ENCODE measurements around the gene HEMGN.

Gene HEMGN

DNA sequence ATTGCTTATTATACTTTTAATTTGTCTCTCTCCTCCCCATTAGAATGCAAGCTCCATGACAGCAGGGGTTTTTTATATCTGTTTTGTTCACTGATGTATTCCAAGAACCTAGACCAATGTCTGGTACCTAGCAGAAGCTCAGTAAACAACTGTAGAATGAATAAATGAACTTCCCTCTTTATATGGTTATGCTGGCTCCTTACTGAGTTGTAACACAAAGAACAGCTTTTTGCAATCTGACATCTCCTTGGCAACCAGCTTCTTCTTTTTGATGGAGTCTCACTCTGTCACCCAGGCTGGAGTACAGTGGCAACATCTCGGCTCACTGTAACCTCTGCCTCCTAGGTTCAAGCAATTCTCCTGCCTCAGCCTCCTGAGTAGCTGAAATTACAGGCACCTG, 29.3 kb downstream of the HEMGN start:
- Histone ChIP-seq H3K9me3 (ENCODE audit: control insufficient read depth in 2 of 2, low read length in 2 of 2) (no peaks in the 10 kb centered on the region), H3K4me3 (ENCODE audit: low read length in 2 of 2) (no peak overlapping the region), H3K36me3 (ENCODE audit: control insufficient read depth in 2 of 2, insufficient read depth in 2 of 2, low read length in 2 of 2) (peaks cover 39 to 41% of the 10 kb centered on the region in 2 donors), H3K9ac (ENCODE audit: low read length in 2 of 2) (no peak overlapping the region), H3K27me3 (ENCODE audit: control insufficient read depth in 1 of 2, insufficient read depth in 2 of 2, low read length in 2 of 2) (no peaks in the 10 kb centered on the region), H3K27ac (ENCODE audit: low read length) (no peak overlapping the region), H3K4me1 (ENCODE audit: control insufficient read depth, insufficient read depth, low read length) (peaks cover 2% of the 10 kb centered on the region)

DNA sequence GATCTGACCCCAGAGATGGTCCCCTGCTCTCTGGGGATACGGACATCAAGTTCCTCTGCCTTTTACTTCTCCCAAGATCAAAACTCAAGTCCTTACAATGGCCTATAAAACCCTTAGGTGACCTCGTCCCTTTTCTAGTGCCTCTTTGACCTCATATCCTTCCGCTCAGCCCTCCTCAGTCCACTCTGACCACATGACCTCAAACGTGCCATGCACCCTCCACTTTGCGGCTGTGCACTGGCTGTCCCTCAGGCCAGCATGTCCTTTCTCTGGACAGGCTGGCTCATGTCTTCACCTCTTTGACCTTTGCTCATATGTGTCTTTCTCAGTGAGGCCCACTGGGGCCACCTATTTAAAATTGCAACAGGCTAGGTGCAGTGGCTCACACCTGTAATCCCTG, 30.3 kb downstream of the HEMGN start:
- H3K27ac ChIP-seq (ENCODE audit: low read length): no peak overlapping the region
- H3K4me1 ChIP-seq (ENCODE audit: control insufficient read depth, insufficient read depth, low read length): peaks cover 2% of the 10 kb centered on the region
- peaks cover 35 to 37% of the 10 kb centered on the region in 2 donors for H3K36me3 ChIP-seq (ENCODE audit: control insufficient read depth in 2 of 2, insufficient read depth in 2 of 2, low read length in 2 of 2)
- H3K9ac ChIP-seq (ENCODE audit: low read length in 2 of 2): no peak overlapping the region
- no peaks in the 10 kb centered on the region for H3K27me3 ChIP-seq (ENCODE audit: control insufficient read depth in 1 of 2, insufficient read depth in 2 of 2, low read length in 2 of 2)
- no peaks in the 10 kb centered on the region for H3K9me3 ChIP-seq (ENCODE audit: control insufficient read depth in 2 of 2, low read length in 2 of 2)
- H3K4me3 ChIP-seq (ENCODE audit: low read length in 2 of 2): no peak overlapping the region

DNA sequence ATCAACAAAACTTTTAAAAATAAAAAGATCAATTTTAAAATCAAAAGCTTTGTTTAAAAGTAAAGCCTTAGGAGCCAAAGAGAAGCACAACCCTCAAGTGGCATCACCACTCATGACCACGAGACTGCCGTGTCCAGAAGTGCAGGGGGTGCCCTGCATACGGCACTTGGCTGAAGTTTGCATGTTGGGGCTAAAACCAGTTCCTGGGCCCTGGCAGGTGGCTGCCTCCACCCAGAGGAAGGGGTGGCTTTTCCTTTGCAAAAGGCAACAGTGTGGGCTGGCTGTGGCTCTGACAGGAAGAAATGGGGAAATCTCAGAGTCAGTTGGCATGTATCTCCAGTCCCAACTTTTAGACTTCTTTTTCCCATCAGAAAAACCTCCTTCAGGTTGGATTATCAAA, 30.9 kb downstream of the HEMGN start:
- no peak overlapping the region for H3K27ac ChIP-seq (ENCODE audit: low read length)
- H3K36me3 ChIP-seq (ENCODE audit: control insufficient read depth in 2 of 2, insufficient read depth in 2 of 2, low read length in 2 of 2): peaks cover 31 to 32% of the 10 kb centered on the region in 2 donors

DNA sequence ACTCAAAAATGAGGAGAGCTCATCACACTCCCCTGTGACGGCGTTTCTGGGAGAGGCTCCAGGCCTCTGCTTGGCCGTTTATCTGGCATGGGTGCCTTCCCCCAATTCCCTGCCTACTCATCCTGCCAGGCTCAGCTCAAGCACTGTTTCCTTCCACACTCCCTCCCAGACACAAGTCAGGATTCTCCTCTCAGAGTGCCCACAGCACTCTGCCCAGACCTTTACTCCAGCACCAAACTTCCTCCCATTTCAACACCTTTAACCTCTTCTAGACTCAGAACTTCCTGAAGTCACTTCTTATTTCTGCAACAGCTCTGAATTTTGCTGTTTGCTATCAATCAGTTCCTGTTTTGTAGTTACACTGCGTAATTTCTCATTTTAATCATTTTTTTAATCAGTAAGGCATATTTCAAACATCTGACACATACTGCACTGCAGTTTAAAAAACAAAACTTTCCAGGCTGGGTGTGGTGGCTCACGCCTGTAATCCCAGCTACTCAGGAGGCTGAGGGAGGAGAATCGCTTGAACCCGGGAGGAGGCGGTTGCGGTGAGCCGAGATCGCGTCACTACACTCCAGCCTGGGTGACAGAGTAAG, 31.6 kb downstream of the HEMGN start:
- Histone ChIP-seq H3K27me3 (ENCODE audit: control insufficient read depth in 1 of 2, insufficient read depth in 2 of 2, low read length in 2 of 2) (no peaks in the 10 kb centered on the region), H3K27ac (ENCODE audit: low read length) (no peak overlapping the region), H3K36me3 (ENCODE audit: control insufficient read depth in 2 of 2, insufficient read depth in 2 of 2, low read length in 2 of 2) (peaks cover 25 to 28% of the 10 kb centered on the region in 2 donors), H3K4me1 (ENCODE audit: control insufficient read depth, insufficient read depth, low read length) (peaks cover 2% of the 10 kb centered on the region), H3K9me3 (ENCODE audit: control insufficient read depth in 2 of 2, low read length in 2 of 2) (no peaks in the 10 kb centered on the region), H3K9ac (ENCODE audit: low read length in 2 of 2) (no peak overlapping the region), H3K4me3 (ENCODE audit: low read length in 2 of 2) (no peak overlapping the region)

More for the DNA sequence above, 30.9 kb downstream of the HEMGN start:
- Histone ChIP-seq H3K9ac (ENCODE audit: low read length in 2 of 2) (no peak overlapping the region), H3K27me3 (ENCODE audit: control insufficient read depth in 1 of 2, insufficient read depth in 2 of 2, low read length in 2 of 2) (no peaks in the 10 kb centered on the region), H3K9me3 (ENCODE audit: control insufficient read depth in 2 of 2, low read length in 2 of 2) (no peaks in the 10 kb centered on the region), H3K4me1 (ENCODE audit: control insufficient read depth, insufficient read depth, low read length) (peaks cover 2% of the 10 kb centered on the region), H3K4me3 (ENCODE audit: low read length in 2 of 2) (no peak overlapping the region)

DNA sequence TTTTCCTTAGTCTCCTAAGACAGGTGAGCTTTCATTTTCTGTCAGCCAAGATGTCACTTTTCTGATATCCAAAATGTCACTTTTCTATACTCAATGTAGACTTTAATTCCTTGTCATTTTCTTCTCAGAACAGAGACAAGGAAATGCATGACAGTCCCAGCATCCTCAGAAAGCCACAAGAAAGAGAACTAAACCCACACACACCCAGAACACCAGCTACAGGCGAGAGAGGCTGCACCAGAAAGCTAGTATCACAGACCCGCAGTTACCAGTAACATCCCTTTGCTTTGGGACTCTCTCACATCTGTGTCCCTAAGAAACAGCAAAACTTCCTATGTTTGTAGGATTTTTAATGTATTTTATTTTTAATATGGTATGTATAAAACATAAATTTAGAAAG, 32.7 kb downstream of the HEMGN start:
- Histone ChIP-seq H3K4me1 (ENCODE audit: control insufficient read depth, insufficient read depth, low read length) (peaks cover 2% of the 10 kb centered on the region), H3K36me3 (ENCODE audit: control insufficient read depth in 2 of 2, insufficient read depth in 2 of 2, low read length in 2 of 2) (peaks cover 18 to 19% of the 10 kb centered on the region in 2 donors), H3K27me3 (ENCODE audit: control insufficient read depth in 1 of 2, insufficient read depth in 2 of 2, low read length in 2 of 2) (no peaks in the 10 kb centered on the region), H3K9me3 (ENCODE audit: control insufficient read depth in 2 of 2, low read length in 2 of 2) (no peaks in the 10 kb centered on the region), H3K4me3 (ENCODE audit: low read length in 2 of 2) (no peak overlapping the region), H3K27ac (ENCODE audit: low read length) (no peak overlapping the region), H3K9ac (ENCODE audit: low read length in 2 of 2) (no peak overlapping the region)

DNA sequence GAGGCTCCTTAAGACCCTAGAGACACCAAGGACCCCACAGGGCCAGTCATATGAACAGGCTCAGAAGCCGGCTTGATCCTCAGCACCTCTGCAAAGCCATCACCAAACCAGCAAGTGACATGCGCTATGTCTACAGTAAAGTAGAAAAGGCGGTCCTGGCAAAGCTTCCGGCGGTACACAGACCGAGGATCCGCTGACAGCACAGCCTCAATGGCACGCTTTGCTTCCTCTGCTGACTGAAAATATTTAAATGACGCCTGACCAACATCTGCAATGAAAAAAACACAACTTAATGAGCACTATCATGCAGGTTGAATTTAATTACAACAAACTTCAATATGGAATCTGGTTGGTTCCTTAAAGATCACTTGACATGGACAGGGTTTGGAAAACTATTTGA, 33.2 kb downstream of the HEMGN start:
- no peak overlapping the region for H3K27ac ChIP-seq (ENCODE audit: low read length)
- peaks cover 13 to 17% of the 10 kb centered on the region in 2 donors for H3K36me3 ChIP-seq (ENCODE audit: control insufficient read depth in 2 of 2, insufficient read depth in 2 of 2, low read length in 2 of 2)
- no peak overlapping the region for H3K9ac ChIP-seq (ENCODE audit: low read length in 2 of 2)
- H3K27me3 ChIP-seq (ENCODE audit: control insufficient read depth in 1 of 2, insufficient read depth in 2 of 2, low read length in 2 of 2): no peaks in the 10 kb centered on the region
- H3K4me3 ChIP-seq (ENCODE audit: low read length in 2 of 2): no peak overlapping the region
- no peaks in the 10 kb centered on the region for H3K9me3 ChIP-seq (ENCODE audit: control insufficient read depth in 2 of 2, low read length in 2 of 2)
- H3K4me1 ChIP-seq (ENCODE audit: control insufficient read depth, insufficient read depth, low read length): peaks cover 2% of the 10 kb centered on the region

DNA sequence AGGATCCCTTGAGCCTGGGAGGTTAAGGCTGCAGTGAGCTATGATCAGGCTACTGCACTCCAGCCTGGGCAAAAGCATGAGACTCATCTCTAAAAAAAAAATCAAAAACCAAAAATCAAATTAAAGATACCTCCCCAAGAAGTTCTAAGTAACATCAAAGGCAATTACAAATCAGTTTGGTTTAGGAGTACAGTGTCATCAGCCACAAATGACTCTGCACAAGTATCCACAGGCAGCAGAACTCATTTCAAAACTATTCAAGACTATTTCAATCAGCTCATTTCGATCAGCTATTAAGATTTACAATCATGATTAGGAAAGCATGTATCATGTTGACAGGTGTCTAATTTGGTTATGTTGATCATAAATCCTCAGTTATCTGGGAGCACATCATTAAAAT, 34.8 kb downstream of the HEMGN start:
- H3K4me1 ChIP-seq (ENCODE audit: control insufficient read depth, insufficient read depth, low read length): peaks cover 2% of the 10 kb centered on the region
- H3K9me3 ChIP-seq (ENCODE audit: control insufficient read depth in 2 of 2, low read length in 2 of 2): no peaks in the 10 kb centered on the region
- H3K27me3 ChIP-seq (ENCODE audit: control insufficient read depth in 1 of 2, insufficient read depth in 2 of 2, low read length in 2 of 2): no peaks in the 10 kb centered on the region
- H3K9ac ChIP-seq (ENCODE audit: low read length in 2 of 2): no peak overlapping the region
- no peak overlapping the region for H3K4me3 ChIP-seq (ENCODE audit: low read length in 2 of 2)
- H3K36me3 ChIP-seq (ENCODE audit: control insufficient read depth in 2 of 2, insufficient read depth in 2 of 2, low read length in 2 of 2): peaks cover 11 to 12% of the 10 kb centered on the region in 2 donors
- H3K27ac ChIP-seq (ENCODE audit: low read length): no peak overlapping the region

DNA sequence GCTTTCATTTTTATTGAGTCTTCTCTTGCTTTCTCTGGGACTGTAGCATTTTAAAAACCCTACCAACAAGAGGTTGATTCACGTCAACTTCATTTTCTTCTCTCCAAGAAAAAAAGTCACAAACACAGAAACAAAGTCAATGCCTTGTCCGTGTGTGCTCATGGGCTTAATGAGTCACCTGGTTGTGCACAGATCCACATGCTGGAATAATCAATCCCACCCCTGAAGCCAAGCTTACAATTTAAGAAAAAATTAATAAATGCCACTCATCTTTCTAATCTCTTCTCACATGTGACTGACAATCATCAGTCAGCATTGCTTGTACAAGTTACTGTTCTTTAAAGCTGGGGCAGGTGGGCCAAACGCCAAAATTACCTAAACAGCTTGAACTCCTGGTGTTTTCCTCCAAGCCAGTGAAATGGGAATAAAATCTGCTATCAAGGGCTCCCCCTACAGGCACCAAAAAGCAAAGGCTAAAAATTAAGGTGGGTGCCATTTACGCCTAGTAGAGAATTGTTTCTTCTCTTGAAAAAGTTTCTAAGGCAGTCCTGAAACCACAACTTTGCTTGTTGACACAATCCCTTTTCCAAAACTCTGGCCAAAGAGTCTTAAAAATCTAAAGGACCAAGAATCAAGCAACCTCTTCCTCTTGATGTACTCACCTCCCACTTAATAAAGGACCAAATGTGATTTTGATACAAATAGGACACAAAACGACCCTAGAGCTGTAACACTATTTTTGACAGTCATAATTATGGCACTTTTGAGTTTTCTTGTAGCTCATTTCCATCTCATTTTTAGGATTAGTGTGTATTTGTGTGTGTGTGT, 37.0 kb downstream of the HEMGN start:
- no peak overlapping the region for H3K27ac ChIP-seq (ENCODE audit: low read length)
- H3K36me3 ChIP-seq (ENCODE audit: control insufficient read depth in 2 of 2, insufficient read depth in 2 of 2, low read length in 2 of 2): peaks cover 12 to 13% of the 10 kb centered on the region in 2 donors
- H3K27me3 ChIP-seq (ENCODE audit: control insufficient read depth in 1 of 2, insufficient read depth in 2 of 2, low read length in 2 of 2): no peaks in the 10 kb centered on the region
- H3K9me3 ChIP-seq (ENCODE audit: control insufficient read depth in 2 of 2, low read length in 2 of 2): no peaks in the 10 kb centered on the region
- H3K4me1 ChIP-seq (ENCODE audit: control insufficient read depth, insufficient read depth, low read length): no peaks in the 10 kb centered on the region
- H3K4me3 ChIP-seq (ENCODE audit: low read length in 2 of 2): no peak overlapping the region
- H3K9ac ChIP-seq (ENCODE audit: low read length in 2 of 2): no peak overlapping the region

DNA sequence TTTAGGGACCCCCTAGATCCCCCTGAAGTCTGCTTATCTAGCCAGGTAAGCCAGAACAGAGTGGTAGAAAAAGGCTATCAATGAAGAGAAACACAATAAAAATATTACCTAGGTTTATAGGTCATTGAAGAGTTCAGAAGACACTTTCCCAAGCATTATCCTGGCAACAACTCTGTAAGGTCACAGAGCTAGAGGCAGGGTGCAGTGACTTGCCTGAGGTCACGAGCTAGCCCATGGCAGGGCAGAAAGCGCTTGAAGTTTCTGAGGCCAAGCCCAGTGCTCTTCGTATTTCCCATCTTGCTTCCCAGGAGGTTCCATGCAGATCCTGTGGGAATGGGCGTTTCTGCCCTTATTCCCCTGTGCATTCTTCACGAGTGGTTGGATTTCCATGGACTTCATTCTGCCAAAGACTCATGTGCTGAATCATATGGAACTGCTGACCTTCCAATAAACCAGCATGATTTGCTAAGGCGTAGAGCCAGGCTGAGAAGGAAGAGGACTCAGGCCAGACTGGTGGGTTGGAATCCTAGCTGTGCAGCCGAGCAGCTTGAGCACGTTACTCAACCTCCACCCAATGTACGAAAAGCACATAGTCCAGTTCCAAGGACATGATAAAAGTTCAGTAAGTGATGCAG, 37.8 kb downstream of the HEMGN start:
- Histone ChIP-seq H3K4me1 (ENCODE audit: control insufficient read depth, insufficient read depth, low read length) (no peaks in the 10 kb centered on the region), H3K9ac (ENCODE audit: low read length in 2 of 2) (no peak overlapping the region), H3K9me3 (ENCODE audit: control insufficient read depth in 2 of 2, low read length in 2 of 2) (no peaks in the 10 kb centered on the region), H3K4me3 (ENCODE audit: low read length in 2 of 2) (no peak overlapping the region), H3K27me3 (ENCODE audit: control insufficient read depth in 1 of 2, insufficient read depth in 2 of 2, low read length in 2 of 2) (no peaks in the 10 kb centered on the region), H3K36me3 (ENCODE audit: control insufficient read depth in 2 of 2, insufficient read depth in 2 of 2, low read length in 2 of 2) (peaks cover 12 to 17% of the 10 kb centered on the region in 2 donors), H3K27ac (ENCODE audit: low read length) (no peak overlapping the region)

DNA sequence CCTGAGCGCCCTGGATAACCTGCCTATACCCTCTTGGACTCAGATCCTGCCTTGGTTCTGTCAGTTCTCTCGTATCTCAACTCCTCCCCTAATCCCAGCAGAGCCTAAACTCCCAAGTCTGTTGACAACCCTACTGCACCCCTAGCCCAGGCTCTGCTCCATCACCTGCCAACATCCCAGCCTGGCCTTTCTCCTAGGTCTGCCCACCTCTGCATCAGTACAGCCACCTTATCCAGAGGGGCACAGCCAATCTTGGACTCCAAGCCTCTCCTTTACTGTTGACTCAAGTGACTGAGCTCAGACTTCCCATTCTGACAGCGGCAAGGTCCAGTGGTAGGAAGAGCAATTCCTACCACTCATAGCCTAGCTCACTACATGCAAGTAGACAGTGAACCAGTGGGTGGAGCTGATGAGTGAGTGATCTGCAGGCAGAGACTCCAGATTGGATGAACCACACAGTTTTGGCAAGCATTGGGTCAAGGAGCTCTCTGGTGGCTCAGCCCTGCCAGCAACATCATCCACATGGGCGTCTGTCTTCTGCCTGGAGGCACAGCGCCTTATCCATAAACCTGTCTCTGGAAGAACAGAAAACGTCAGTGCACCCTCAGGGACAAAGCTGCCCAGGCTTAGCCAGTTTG, 42.2 kb downstream of the HEMGN start:
- H3K9me3 ChIP-seq (ENCODE audit: control insufficient read depth in 2 of 2, low read length in 2 of 2): peaks cover 0 to 4% of the 10 kb centered on the region in 2 donors
- H3K4me1 ChIP-seq (ENCODE audit: control insufficient read depth, insufficient read depth, low read length): no peaks in the 10 kb centered on the region
- peaks cover 3 to 11% of the 10 kb centered on the region in 2 donors for H3K36me3 ChIP-seq (ENCODE audit: control insufficient read depth in 2 of 2, insufficient read depth in 2 of 2, low read length in 2 of 2)
- H3K27ac ChIP-seq (ENCODE audit: low read length): no peak overlapping the region
- no peak overlapping the region for H3K4me3 ChIP-seq (ENCODE audit: low read length in 2 of 2)
- no peaks in the 10 kb centered on the region for H3K27me3 ChIP-seq (ENCODE audit: control insufficient read depth in 1 of 2, insufficient read depth in 2 of 2, low read length in 2 of 2)
- H3K9ac ChIP-seq (ENCODE audit: low read length in 2 of 2): no peak overlapping the region
